IMR-90 (cell line): Measurements from ENCODE around the gene KBTBD8.

Experiments
- BHLHE40 ChIP-seq: fragments of 150-350 bp; IDR thresholded peaks from 2 replicates; pipeline ENCODE4 v1.6.1; 2016; ENCODE audit warnings: mild to moderate bottlenecking, low read depth, low read length
- CHD1 ChIP-seq: IDR thresholded peaks from 2 replicates; pipeline ENCODE4 v1.6.1; 2012; ENCODE audit warnings: low read depth, low read length, improper control_type of control experiment
- FOS ChIP-seq: fragments of 150-350 bp; IDR thresholded peaks from 2 replicates; pipeline ENCODE4 v1.6.1; 2016; ENCODE audit warnings: low read depth, low read length
- MAFK ChIP-seq: IDR thresholded peaks from 2 replicates; pipeline ENCODE4 v1.6.1; 2012; ENCODE audit warnings: low read depth, low read length, improper control_type of control experiment
- MAZ ChIP-seq: IDR thresholded peaks from 2 replicates; pipeline ENCODE4 v1.6.1; 2012; ENCODE audit warnings: low read depth, mild to moderate bottlenecking, low read length, improper control_type of control experiment, moderate library complexity, borderline replicate concordance
- NFE2L2 ChIP-seq: fragments of 150-350 bp; IDR thresholded peaks from 2 replicates; pipeline ENCODE4 v1.6.1; 2016; ENCODE audit warnings: low read depth, mild to moderate bottlenecking, low read length
- POLR2A ChIP-seq: IDR thresholded peaks from 2 replicates; pipeline ENCODE4 v1.6.1; 2012; ENCODE audit warnings: mild to moderate bottlenecking, low read depth, low read length
- RAD21 ChIP-seq: IDR thresholded peaks from 2 replicates; pipeline ENCODE4 v1.6.1; 2012; ENCODE audit warnings: low read length, improper control_type of control experiment
- RFX5 ChIP-seq: IDR thresholded peaks from 2 replicates; pipeline ENCODE4 v1.8.0; 2012; ENCODE audit warnings: low read depth, mild to moderate bottlenecking, low read length, moderate library complexity
- SMC3 ChIP-seq: fragments of 150-350 bp; IDR thresholded peaks from 2 replicates; pipeline ENCODE4 v1.6.1; 2016; ENCODE audit warnings: low read depth, mild to moderate bottlenecking, antibody characterized with exemption, low read length, moderate library complexity
- TF ChIP-seq, protein P1 (sequence below): conservative IDR thresholded peaks from 2 replicates; pipeline ENCODE4 v1.5.1; 2012; ENCODE audit warnings: mild to moderate bottlenecking, low read depth, low read length, improper control_type of control experiment
- TF ChIP-seq, protein P2 (sequence below): fragments of 150-350 bp; IDR thresholded peaks from 2 replicates; pipeline ENCODE4 v1.6.1; 2017; ENCODE audit warnings: mild to moderate bottlenecking, antibody characterized with exemption, low read length, low read depth
- TF ChIP-seq, protein P3 (sequence below): fragments of 150-350 bp; IDR thresholded peaks from 2 replicates; pipeline ENCODE4 v1.6.1; 2016; ENCODE audit warnings: low read depth, mild to moderate bottlenecking, low read length, moderate library complexity, borderline replicate concordance

DNA sequence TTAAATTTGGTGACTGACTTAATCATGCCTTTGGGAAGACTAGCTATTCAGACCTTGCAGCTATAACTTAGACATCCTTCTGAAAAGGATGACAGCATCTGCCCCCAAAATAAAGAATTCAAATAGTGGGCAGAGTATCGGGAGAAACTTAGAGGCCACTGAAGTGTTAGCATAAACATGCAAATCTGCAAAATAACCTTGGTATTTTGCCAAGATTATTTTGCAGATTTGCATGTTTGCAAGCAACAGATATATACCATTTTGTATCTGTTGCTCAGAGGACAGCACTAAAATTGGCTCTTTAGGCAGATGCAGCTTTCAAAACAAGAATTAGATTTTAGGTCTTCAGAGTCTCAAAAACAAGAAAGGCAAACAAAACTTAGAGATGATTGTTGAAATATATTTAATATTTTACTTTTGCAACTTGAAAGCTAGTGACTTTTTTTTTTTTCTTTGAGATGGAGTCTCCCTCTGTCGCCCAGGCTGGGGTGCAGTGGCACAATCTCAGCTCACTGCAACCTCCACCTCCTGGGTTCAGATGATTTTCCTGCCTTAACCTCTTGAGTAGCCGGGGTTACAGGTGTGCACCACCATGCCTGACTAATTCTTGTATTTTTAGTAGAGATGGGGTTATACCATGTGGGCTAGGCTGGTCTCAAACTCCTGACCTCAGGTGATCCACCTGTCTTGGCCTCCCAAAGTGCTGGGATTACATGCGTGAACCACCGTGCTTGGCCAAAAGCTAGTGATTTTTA, 47.8 kb downstream of the KBTBD8 start:
- TF ChIP-seq SMC3 (no peak), POLR2A (no peak), RAD21 (no peak), MAFK (no peak), BHLHE40 (no peak), CHD1 (no peak), FOS (no peak), MAZ (no peak), RFX5 (no peak), NFE2L2 (no peak)
- TF ChIP-seq, protein P1, sequence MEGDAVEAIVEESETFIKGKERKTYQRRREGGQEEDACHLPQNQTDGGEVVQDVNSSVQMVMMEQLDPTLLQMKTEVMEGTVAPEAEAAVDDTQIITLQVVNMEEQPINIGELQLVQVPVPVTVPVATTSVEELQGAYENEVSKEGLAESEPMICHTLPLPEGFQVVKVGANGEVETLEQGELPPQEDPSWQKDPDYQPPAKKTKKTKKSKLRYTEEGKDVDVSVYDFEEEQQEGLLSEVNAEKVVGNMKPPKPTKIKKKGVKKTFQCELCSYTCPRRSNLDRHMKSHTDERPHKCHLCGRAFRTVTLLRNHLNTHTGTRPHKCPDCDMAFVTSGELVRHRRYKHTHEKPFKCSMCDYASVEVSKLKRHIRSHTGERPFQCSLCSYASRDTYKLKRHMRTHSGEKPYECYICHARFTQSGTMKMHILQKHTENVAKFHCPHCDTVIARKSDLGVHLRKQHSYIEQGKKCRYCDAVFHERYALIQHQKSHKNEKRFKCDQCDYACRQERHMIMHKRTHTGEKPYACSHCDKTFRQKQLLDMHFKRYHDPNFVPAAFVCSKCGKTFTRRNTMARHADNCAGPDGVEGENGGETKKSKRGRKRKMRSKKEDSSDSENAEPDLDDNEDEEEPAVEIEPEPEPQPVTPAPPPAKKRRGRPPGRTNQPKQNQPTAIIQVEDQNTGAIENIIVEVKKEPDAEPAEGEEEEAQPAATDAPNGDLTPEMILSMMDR, result no peak
- TF ChIP-seq, protein P2, sequence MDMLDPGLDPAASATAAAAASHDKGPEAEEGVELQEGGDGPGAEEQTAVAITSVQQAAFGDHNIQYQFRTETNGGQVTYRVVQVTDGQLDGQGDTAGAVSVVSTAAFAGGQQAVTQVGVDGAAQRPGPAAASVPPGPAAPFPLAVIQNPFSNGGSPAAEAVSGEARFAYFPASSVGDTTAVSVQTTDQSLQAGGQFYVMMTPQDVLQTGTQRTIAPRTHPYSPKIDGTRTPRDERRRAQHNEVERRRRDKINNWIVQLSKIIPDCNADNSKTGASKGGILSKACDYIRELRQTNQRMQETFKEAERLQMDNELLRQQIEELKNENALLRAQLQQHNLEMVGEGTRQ, result no peak
- TF ChIP-seq, protein P3, sequence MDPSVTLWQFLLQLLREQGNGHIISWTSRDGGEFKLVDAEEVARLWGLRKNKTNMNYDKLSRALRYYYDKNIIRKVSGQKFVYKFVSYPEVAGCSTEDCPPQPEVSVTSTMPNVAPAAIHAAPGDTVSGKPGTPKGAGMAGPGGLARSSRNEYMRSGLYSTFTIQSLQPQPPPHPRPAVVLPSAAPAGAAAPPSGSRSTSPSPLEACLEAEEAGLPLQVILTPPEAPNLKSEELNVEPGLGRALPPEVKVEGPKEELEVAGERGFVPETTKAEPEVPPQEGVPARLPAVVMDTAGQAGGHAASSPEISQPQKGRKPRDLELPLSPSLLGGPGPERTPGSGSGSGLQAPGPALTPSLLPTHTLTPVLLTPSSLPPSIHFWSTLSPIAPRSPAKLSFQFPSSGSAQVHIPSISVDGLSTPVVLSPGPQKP, result no peak
